Midbrain (tissue), 1 donor: Measurements from ENCODE around the gene SNX13.

ENCODE experiments used
- DNase-seq: peaks from one replicate; lab custom pipeline; 2025; lab: John Stamatoyannopoulos, UW

SNX13 gene

GRCh38 chr7:17940302-17940883 lies at the start of gene SNX13:
TSS of gene SNX13 (minus strand) at chr7:17940494. CDS start at chr7:17940295, 199 bp downstream.
- peak; percentile 93 for DNase-seq

GRCh38 chr7:17989546-17989945 lies 49.3 kb upstream of the SNX13 start:
- no peak for DNase-seq

GRCh38 chr7:17988858-17989257 lies 48.6 kb upstream of the SNX13 start:
- DNase-seq, result no peak

GRCh38 chr7:17988141-17988540 lies 47.8 kb upstream of the SNX13 start:
- DNase-seq, result no peak

- no peak for DNase-seq
Measured at GRCh38 chr7:17986851-17987250, 46.6 kb upstream of the SNX13 start.

- DNase-seq, result no peak
Measured at GRCh38 chr7:17985473-17986239, 45.4 kb upstream of the SNX13 start.

- no peak for DNase-seq
Measured at GRCh38 chr7:17984288-17984687, 44.0 kb upstream of the SNX13 start.

GRCh38 chr7:17983221-17984062 lies 43.1 kb upstream of the SNX13 start:
- no peak for DNase-seq

- DNase-seq, result no peak
Measured at GRCh38 chr7:17976952-17977351, 36.7 kb upstream of the SNX13 start.

- no peak for DNase-seq
Measured at GRCh38 chr7:17971411-17971810, 31.1 kb upstream of the SNX13 start.

- DNase-seq, result no peak
Measured at GRCh38 chr7:17968791-17969715, 28.8 kb upstream of the SNX13 start.

- DNase-seq, result no peak
Measured at GRCh38 chr7:17966706-17967105, 26.4 kb upstream of the SNX13 start.

GRCh38 chr7:17965603-17966002 lies 25.3 kb upstream of the SNX13 start:
- DNase-seq, result no peak

GRCh38 chr7:17963281-17963680 lies 23.0 kb upstream of the SNX13 start:
- no peak for DNase-seq

- DNase-seq, result no peak
Measured at GRCh38 chr7:17962652-17963051, 22.4 kb upstream of the SNX13 start.

GRCh38 chr7:17957871-17958270 lies 17.6 kb upstream of the SNX13 start:
- no peak for DNase-seq

GRCh38 chr7:17952387-17952786 lies 12.1 kb upstream of the SNX13 start:
- DNase-seq, result no peak

GRCh38 chr7:17951742-17952254 lies 11.5 kb upstream of the SNX13 start:
- no peak for DNase-seq

- no peak for DNase-seq
Measured at GRCh38 chr7:17948526-17949238, 8.4 kb upstream of the SNX13 start.

- DNase-seq, result peak; percentile 56
Measured at GRCh38 chr7:17947620-17948019, 7.3 kb upstream of the SNX13 start.

- DNase-seq, result no peak
Measured at GRCh38 chr7:17946591-17946990, 6.3 kb upstream of the SNX13 start.
